Tibial artery (tissue), 4 donors: ENCODE data around the gene FRY.
A peak's percentile ranks its signal among the peaks of the same experiment; 100 is the strongest.

Experiments
- DNase-seq, 2 donors: peaks; one replicate each; pipeline ENCODE4 v3.0.0-alpha.2; 2019
- H3K27ac ChIP-seq, 2 donors: fragments of 200-600 bp; sonication (generic) in 1 of 2; 1 replicate in 1 of 2; 2 replicates in 1 of 2; pipeline ENCODE4 v1.5.1; 2018 to 2019; ENCODE audit warnings: mild to moderate bottlenecking in 1 of 2
- H3K27me3 ChIP-seq, 2 donors: fragments of 200-600 bp; sonication (generic) in 1 of 2; one replicate each; pipeline versions ENCODE4 v1.5.1 to v1.6.0; 2016 to 2019
- H3K36me3 ChIP-seq, 3 donors: fragments of 200-600 bp; sonication (generic) in 2 of 3; one replicate each; pipeline ENCODE4 v1.5.1; 2016 to 2019; ENCODE audit warnings: mild to moderate bottlenecking in 2 of 3
- H3K4me1 ChIP-seq, 4 donors: fragments of 200-600 bp; sonication (generic) in 2 of 4; 1 replicate in 3 of 4; 2 replicates in 1 of 4; pipeline ENCODE4 v1.5.1; 2016 to 2019
- H3K4me3 ChIP-seq, 2 donors: fragments of 200-600 bp; sonication (generic) in 1 of 2; 1 replicate in 1 of 2; 2 replicates in 1 of 2; pipeline ENCODE4 v1.5.1; 2018 to 2019; ENCODE audit warnings: mild to moderate bottlenecking in 2 of 2
- H3K9me3 ChIP-seq, 3 donors: fragments of 200-600 bp; sonication (generic) in 1 of 3; one replicate each; pipeline ENCODE4 v1.5.1; 2016 to 2019
- CTCF ChIP-seq, 2 experiments: fragments of 200-600 bp in 1 of 2; fragments of 450-650 bp in 1 of 2; IDR thresholded peaks; one replicate each; pipeline ENCODE4 v1.5.1; 2017 to 2019; ENCODE audit warnings: antibody characterized with exemption in 2 of 2, mild to moderate bottlenecking in 1 of 2, moderate library complexity in 1 of 2
- intact Hi-C: fragments of 100-400 bp; cut with DNase I; formaldehyde crosslinking; loops from one replicate; pipeline ENCODE4 v1.15.0; 2023; ENCODE audit warnings: low total_unique reads

The FRY gene

GRCh38 chr13:32017474-32017873 is 14.1 kb upstream of the FRY start:
- Histone ChIP-seq H3K4me1 (peaks cover 0 to 33% (median 16%) of the 10 kb centered on the region in 4 donors), H3K4me3 (no peak overlapping the region), H3K9me3 (no peaks in the 10 kb centered on the region), H3K27ac (peak overlapping the region; percentile 10 to 27), H3K27me3 (no peaks in the 10 kb centered on the region), H3K36me3 (no peaks in the 10 kb centered on the region)
- no peak for TF ChIP-seq CTCF (IDR thresholded peaks at IDR 0.05)
- intact Hi-C loops, result no loop called here
- no peak for DNase-seq

- peak overlapping the region; percentile 13 to 19 for H3K27ac ChIP-seq
- DNase-seq, result no peak
- no peaks in the 10 kb centered on the region for H3K36me3 ChIP-seq
- intact Hi-C loops, result no loop called here
- no peaks in the 10 kb centered on the region for H3K27me3 ChIP-seq
- peaks cover 0 to 42% (median 17%) of the 10 kb centered on the region in 4 donors for H3K4me1 ChIP-seq
- TF ChIP-seq CTCF (IDR thresholded peaks at IDR 0.05), result peak; percentile 60 to 62
- no peaks in the 10 kb centered on the region for H3K9me3 ChIP-seq
- no peak overlapping the region for H3K4me3 ChIP-seq
Observed at GRCh38 chr13:32019612-32020233, 11.9 kb upstream of the FRY start.

- DNase-seq, result no peak
- intact Hi-C loops, result no loop called here
- TF ChIP-seq CTCF (IDR thresholded peaks at IDR 0.05), result no peak
- H3K4me3 ChIP-seq, result no peak overlapping the region
- no peaks in the 10 kb centered on the region for H3K9me3 ChIP-seq
- H3K36me3 ChIP-seq, result no peaks in the 10 kb centered on the region
- peaks cover 0 to 31% (median 15%) of the 10 kb centered on the region in 4 donors for H3K4me1 ChIP-seq
- H3K27ac ChIP-seq, result peak overlapping the region; percentile 36 to 40
- H3K27me3 ChIP-seq, result no peaks in the 10 kb centered on the region
Observed at GRCh38 chr13:32021785-32022184, 9.8 kb upstream of the FRY start.

- Histone ChIP-seq H3K9me3 (no peaks in the 10 kb centered on the region), H3K27me3 (no peaks in the 10 kb centered on the region), H3K4me3 (no peak overlapping the region), H3K4me1 (peaks cover 0 to 26% (median 10%) of the 10 kb centered on the region in 4 donors), H3K27ac (peak overlapping the region; percentile 36 to 40), H3K36me3 (no peaks in the 10 kb centered on the region)
- intact Hi-C loops, result no loop called here
- no peak for TF ChIP-seq CTCF (IDR thresholded peaks at IDR 0.05)
- no peak for DNase-seq
Observed at GRCh38 chr13:32022311-32022710, 9.3 kb upstream of the FRY start.

GRCh38 chr13:32023096-32023495 is 8.5 kb upstream of the FRY start:
- Histone ChIP-seq H3K4me3 (no peak overlapping the region), H3K4me1 (peaks cover 0 to 22% (median 7%) of the 10 kb centered on the region in 4 donors), H3K27ac (no peak overlapping the region), H3K27me3 (no peaks in the 10 kb centered on the region), H3K36me3 (no peaks in the 10 kb centered on the region), H3K9me3 (no peaks in the 10 kb centered on the region)
- intact Hi-C loops, result no loop called here
- no peak for TF ChIP-seq CTCF (IDR thresholded peaks at IDR 0.05)
- no peak for DNase-seq
